Osteoblast (primary cell): ENCODE results near the gene SESN1. TPM values are rescaled to one million over a fixed set of nuclear protein-coding genes. Genes with fewer than 3 reads are reported as not detected.

ENCODE experiments used
- DNase-seq: peaks from one replicate; pipeline ENCODE4 v3.0.0; 2011; ENCODE audit warnings: low spot score, mixed read lengths; ENCODE audit not compliant: insufficient read length; ENCODE audit errors: missing footprints
- H2AFZ ChIP-seq: 2 replicates; pipeline ENCODE4 v1.6.0; 2011; ENCODE audit warnings: mild to moderate bottlenecking, low read length
- H3K27ac ChIP-seq: 2 replicates; pipeline ENCODE4 v1.5.1; 2011; ENCODE audit warnings: mild to moderate bottlenecking, low read depth, low read length, moderate library complexity
- H3K27me3 ChIP-seq: 2 replicates; pipeline ENCODE4 v1.6.0; 2012; ENCODE audit warnings: mild to moderate bottlenecking, control low read depth, inconsistent platforms, low read length, moderate library complexity; ENCODE audit not compliant: insufficient read depth
- H3K36me3 ChIP-seq: 2 replicates; pipeline ENCODE4 v1.5.1; 2011; ENCODE audit warnings: mild to moderate bottlenecking, low read length, control low read depth, moderate library complexity; ENCODE audit not compliant: insufficient read depth
- H3K4me1 ChIP-seq: 2 replicates; pipeline ENCODE4 v1.5.1; 2011; ENCODE audit warnings: mild to moderate bottlenecking, low read length, control low read depth, moderate library complexity; ENCODE audit not compliant: insufficient read depth
- H3K4me2 ChIP-seq: 2 replicates; pipeline ENCODE4 v1.6.0; 2011; ENCODE audit warnings: mild to moderate bottlenecking, low read length; ENCODE audit not compliant: insufficient read depth
- H3K4me3 ChIP-seq: fragments of 200-600 bp; sonication (generic); 3 replicates; pipeline ENCODE4 v1.5.1; 2012; ENCODE audit warnings: mild to moderate bottlenecking, low read length, inconsistent platforms; ENCODE audit not compliant: insufficient read depth
- H3K79me2 ChIP-seq: 2 replicates; pipeline ENCODE4 v1.6.0; 2012; ENCODE audit warnings: mild to moderate bottlenecking, low read length, control low read depth, inconsistent platforms; ENCODE audit not compliant: insufficient read depth
- H3K9me3 ChIP-seq: 2 replicates; pipeline ENCODE4 v1.5.1; 2011; ENCODE audit warnings: low read depth, low read length, control low read depth
- H4K20me1 ChIP-seq: 2 replicates; pipeline ENCODE4 v1.6.0; 2012; ENCODE audit warnings: mild to moderate bottlenecking, low read length, control low read depth; ENCODE audit not compliant: insufficient read depth
- total RNA-seq: library from RNA; depleted of rRNA; stranded (reverse); fragments of >200 nt; gene quantifications from 2 replicates; pipeline ENCODE4 v1.2.3, GENCODE V29; 2012
- TF ChIP-seq, protein P1 (sequence below): IDR thresholded peaks from 2 replicates; pipeline ENCODE4 v1.5.1; 2011; ENCODE audit warnings: mild to moderate bottlenecking, low read depth, low read length, moderate library complexity; ENCODE audit errors: extremely low read depth

The SESN1 gene
- total RNA-seq, 1 donor, result 26.1 TPM

DNA sequence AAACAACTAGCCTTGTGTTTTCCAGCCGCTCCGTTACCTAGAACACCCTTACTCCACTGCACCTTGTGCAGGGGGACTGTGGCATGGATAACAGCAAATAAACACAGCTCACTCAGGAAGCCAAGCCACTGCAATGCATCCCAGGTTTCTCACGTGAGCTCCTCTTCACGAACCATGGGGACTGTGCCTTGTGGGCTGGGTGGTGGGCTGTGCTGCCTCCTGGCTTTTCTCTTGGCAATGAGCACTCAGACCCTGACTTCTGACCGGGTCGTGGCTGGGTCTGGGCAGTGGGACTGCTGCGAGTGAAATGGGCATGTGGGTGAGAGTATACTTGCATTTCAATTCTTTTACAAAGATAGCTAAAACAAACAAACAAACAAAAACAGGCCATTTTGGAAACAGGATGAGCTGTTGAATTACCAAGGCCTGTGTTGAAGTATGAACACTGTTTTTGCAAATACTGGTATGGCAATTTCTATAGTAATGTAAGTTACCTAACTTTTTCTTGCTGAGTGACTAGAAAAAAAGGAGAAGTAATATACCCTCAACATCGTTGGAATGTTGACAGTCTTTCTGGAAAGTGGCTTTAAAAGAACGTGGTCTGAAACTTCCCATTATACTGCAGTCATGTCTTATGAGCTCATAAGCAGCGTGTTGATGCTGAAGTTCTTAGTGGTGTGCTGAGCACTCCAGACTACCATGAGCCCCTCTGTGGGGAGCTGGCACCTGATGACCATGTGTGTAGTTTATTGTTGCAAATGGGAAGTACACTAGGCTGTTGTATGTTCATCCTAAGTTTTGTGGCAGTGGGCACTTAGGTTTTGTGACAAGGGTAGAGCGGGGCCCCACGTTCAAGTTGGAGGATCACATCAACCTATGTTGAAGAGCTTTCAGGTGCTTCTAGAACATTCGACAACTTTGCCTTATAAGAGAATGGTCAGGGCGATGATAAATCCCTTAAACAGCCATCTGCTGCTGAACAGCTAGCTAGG is 126.0 kb downstream of the SESN1 start:
- H3K4me3 ChIP-seq, result no peak overlapping the region
- H3K4me1 ChIP-seq, result peaks cover 12% of the 10 kb centered on the region
- no peaks in the 10 kb centered on the region for H3K79me2 ChIP-seq
- H3K4me2 ChIP-seq, result no peak overlapping the region
- H2AFZ ChIP-seq, result no peak overlapping the region
- TF ChIP-seq, protein P1, sequence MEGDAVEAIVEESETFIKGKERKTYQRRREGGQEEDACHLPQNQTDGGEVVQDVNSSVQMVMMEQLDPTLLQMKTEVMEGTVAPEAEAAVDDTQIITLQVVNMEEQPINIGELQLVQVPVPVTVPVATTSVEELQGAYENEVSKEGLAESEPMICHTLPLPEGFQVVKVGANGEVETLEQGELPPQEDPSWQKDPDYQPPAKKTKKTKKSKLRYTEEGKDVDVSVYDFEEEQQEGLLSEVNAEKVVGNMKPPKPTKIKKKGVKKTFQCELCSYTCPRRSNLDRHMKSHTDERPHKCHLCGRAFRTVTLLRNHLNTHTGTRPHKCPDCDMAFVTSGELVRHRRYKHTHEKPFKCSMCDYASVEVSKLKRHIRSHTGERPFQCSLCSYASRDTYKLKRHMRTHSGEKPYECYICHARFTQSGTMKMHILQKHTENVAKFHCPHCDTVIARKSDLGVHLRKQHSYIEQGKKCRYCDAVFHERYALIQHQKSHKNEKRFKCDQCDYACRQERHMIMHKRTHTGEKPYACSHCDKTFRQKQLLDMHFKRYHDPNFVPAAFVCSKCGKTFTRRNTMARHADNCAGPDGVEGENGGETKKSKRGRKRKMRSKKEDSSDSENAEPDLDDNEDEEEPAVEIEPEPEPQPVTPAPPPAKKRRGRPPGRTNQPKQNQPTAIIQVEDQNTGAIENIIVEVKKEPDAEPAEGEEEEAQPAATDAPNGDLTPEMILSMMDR, result no peak
- H3K27me3 ChIP-seq, result no peaks in the 10 kb centered on the region
- H4K20me1 ChIP-seq, result no peaks in the 10 kb centered on the region
- DNase-seq, result no peak
- H3K27ac ChIP-seq, result no peak overlapping the region
- H3K36me3 ChIP-seq, result no peaks in the 10 kb centered on the region
- no peaks in the 10 kb centered on the region for H3K9me3 ChIP-seq

DNA sequence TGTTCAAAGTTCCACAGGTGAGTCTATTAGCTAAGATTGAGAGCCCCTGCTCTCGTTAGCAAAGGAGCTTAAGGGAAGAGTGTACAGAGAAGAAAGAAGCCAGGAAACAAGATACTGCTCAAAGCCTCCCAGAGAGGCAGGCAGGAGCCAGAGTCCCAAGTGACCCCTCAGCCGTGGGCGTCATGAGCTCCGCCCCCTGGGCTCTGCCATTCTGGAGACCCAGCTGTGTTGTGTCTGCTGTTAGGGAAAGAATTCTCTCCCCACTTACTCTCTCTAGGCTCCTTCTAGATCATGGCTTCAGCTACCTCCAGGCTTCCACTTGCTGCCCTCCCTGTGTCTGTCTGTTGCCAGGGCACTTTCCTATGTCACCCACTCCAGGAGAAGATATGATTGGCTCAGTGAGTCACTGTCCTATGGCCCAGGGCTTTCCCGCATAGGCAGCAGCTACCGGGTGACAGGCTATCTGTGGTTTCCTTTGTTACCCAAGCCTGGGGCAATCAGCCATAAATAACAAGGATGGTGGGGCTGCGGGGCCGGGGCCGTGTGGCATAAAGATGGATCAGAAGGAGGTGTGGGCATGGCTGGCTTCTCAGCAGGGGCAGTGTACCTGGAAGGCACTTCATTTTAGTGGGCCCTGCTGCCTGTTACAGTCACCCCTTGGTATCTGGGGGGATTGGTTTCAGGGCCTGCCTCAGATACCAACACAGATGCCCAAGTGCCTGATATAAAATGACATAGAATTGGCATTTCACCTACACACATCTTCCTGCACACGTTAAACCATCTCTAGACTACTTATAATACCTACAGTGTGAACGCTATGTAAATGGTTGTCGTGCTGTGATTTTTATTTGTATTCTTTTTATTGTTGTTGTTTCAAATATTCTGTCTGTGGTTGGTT is 127.5 kb downstream of the SESN1 start:
- Histone ChIP-seq H4K20me1 (no peaks in the 10 kb centered on the region), H3K79me2 (no peaks in the 10 kb centered on the region), H3K4me3 (no peak overlapping the region), H3K4me1 (peaks cover 17% of the 10 kb centered on the region), H3K27me3 (no peaks in the 10 kb centered on the region), H2AFZ (peak overlapping the region; percentile 73), H3K4me2 (peak overlapping the region; percentile 57), H3K36me3 (no peaks in the 10 kb centered on the region), H3K9me3 (no peaks in the 10 kb centered on the region), H3K27ac (peak overlapping the region; percentile 19)
- TF ChIP-seq, protein P1, result no peak
- DNase-seq, result no peak

DNA sequence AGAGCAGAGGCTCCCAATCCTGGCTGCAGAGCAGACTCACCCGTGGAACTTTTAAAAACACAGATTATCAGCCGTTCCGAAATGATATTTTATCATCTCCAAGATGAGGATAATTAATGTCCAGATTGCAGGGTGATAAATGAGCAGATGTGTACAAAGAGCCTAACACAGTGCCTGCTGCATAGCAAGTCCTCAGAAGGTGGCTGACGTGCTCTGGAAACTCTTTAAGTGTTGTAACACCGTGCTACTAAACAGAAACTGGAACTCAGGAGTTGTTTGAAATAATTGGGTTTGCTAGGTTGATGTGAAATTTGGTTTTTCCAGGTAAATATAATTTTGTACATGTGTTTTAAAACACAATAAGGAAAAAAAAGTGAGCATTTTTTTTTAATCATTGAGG is 128.4 kb downstream of the SESN1 start:
- Histone ChIP-seq H3K36me3 (no peaks in the 10 kb centered on the region), H3K79me2 (no peaks in the 10 kb centered on the region), H3K27ac (no peak overlapping the region), H3K4me2 (peak overlapping the region; percentile 57), H3K27me3 (no peaks in the 10 kb centered on the region), H3K4me3 (no peak overlapping the region), H3K9me3 (no peaks in the 10 kb centered on the region), H4K20me1 (no peaks in the 10 kb centered on the region), H3K4me1 (peaks cover 26% of the 10 kb centered on the region), H2AFZ (no peak overlapping the region)
- DNase-seq, result no peak
- TF ChIP-seq, protein P1, result no peak
